H1 (cell line): ENCODE data around the gene POLR2C. TPM values are rescaled to one million over a fixed set of nuclear protein-coding genes. Genes with fewer than 3 reads are reported as not detected.

Experiments used
- CTCF ChIA-PET: fragments of 300-600 bp; sonication (Branson Sonifier 250); formaldehyde crosslinking; loops from one replicate; lab custom pipeline; 2021; ENCODE audit not compliant: partially characterized antibody; lab: Charles Lee
- POLR2A ChIA-PET: fragments of 300-600 bp; sonication (Branson Sonifier 250); formaldehyde crosslinking; loops from one replicate; lab custom pipeline; 2021; ENCODE audit warnings: inconsistent platforms; ENCODE audit not compliant: partially characterized antibody; lab: Charles Lee
- DNase-seq, 2 experiments: peaks; one replicate each; pipeline versions ENCODE4 v3.0.0 to v3.0.0-alpha.2; 2010 to 2022; ENCODE audit warnings: low spot score in 2 of 2, low read depth in 1 of 2, mixed read lengths in 1 of 2
- FAIRE-seq: peaks from 2 replicates; lab custom pipeline; 2011; peaks lifted over from hg19 to GRCh38; lab: Jason Lieb, UNC
- H2AFZ ChIP-seq: 2 replicates; pipeline ENCODE4 v1.8.1; 2012; ENCODE audit warnings: low read length, inconsistent platforms
- H2AK5ac ChIP-seq: 2 replicates; pipeline ENCODE4 v1.6.1; 2013; ENCODE audit warnings: low read depth, low read length
- H2BK120ac ChIP-seq: replicated peaks from 2 replicates; pipeline ENCODE3; 2013; ENCODE audit warnings: low read depth, low read length, inconsistent platforms
- H2BK12ac ChIP-seq: 2 replicates; pipeline ENCODE4 v1.6.1; 2013; ENCODE audit warnings: low read depth, low read length
- H2BK15ac ChIP-seq: 2 replicates; pipeline ENCODE4 v1.6.1; 2013; ENCODE audit warnings: low read length
- H2BK20ac ChIP-seq: 2 replicates; pipeline ENCODE4 v1.6.1; 2013; ENCODE audit warnings: low read length
- H2BK5ac ChIP-seq: 2 replicates; pipeline ENCODE4 v1.6.1; 2013; ENCODE audit warnings: low read depth, low read length
- H3K14ac ChIP-seq: 2 replicates; pipeline ENCODE4 v1.6.1; 2013; ENCODE audit warnings: inconsistent platforms; ENCODE audit not compliant: insufficient read length
- H3K18ac ChIP-seq: 2 replicates; pipeline ENCODE4 v1.6.1; 2013; ENCODE audit warnings: low read length; ENCODE audit errors: extremely low read depth
- H3K23ac ChIP-seq: 2 replicates; pipeline ENCODE4 v1.6.1; 2013; ENCODE audit warnings: inconsistent platforms; ENCODE audit not compliant: insufficient read length
- H3K23me2 ChIP-seq: 2 replicates; pipeline ENCODE4 v1.6.1; 2013; ENCODE audit warnings: low read depth, low read length
- H3K27ac ChIP-seq: 2 replicates; pipeline ENCODE4 v1.6.1; 2011; ENCODE audit warnings: low read depth, low read length, inconsistent platforms
- H3K27me3 ChIP-seq, 4 experiments: replicated peaks in 1 of 4; 1 replicate in 1 of 4; 2 replicates in 3 of 4; pipeline versions ENCODE4 v1.6.1 to v1.8.1; 2011 to 2013; ENCODE audit warnings: low read length in 3 of 4, mild to moderate bottlenecking in 3 of 4, inconsistent platforms in 2 of 4, mixed read lengths in 2 of 4, moderate library complexity in 1 of 4; ENCODE audit not compliant: control insufficient read depth in 3 of 4, insufficient read depth in 3 of 4; ENCODE audit errors: extremely low read depth in 1 of 4
- H3K36me3 ChIP-seq, 4 experiments: 2 replicates each; pipeline versions ENCODE4 v1.6.1 to v1.8.1; 2011 to 2013; ENCODE audit warnings: mild to moderate bottlenecking in 4 of 4, low read length in 3 of 4, moderate library complexity in 2 of 4, control low read depth in 1 of 4, inconsistent platforms in 1 of 4; ENCODE audit not compliant: insufficient read depth in 4 of 4, control insufficient read depth in 2 of 4
- H3K4ac ChIP-seq: replicated peaks from 2 replicates; pipeline ENCODE3; 2013; ENCODE audit warnings: low read length, low read depth, mixed read lengths, inconsistent platforms; ENCODE audit not compliant: insufficient read length
- H3K4me1 ChIP-seq, 4 experiments: replicated peaks in 1 of 4; 1 replicate in 1 of 4; 2 replicates in 3 of 4; pipeline versions ENCODE4 v1.6.1 to v1.8.1; 2011 to 2013; ENCODE audit warnings: low read length in 3 of 4, inconsistent platforms in 2 of 4, mixed read lengths in 1 of 4; ENCODE audit not compliant: insufficient read depth in 4 of 4, control insufficient read depth in 3 of 4
- H3K4me2 ChIP-seq, 2 experiments: 2 replicates each; pipeline versions ENCODE4 v1.6.1 to v1.8.1; 2011 to 2013; ENCODE audit warnings: low read depth in 2 of 2, low read length in 2 of 2, control low read depth in 1 of 2, inconsistent platforms in 1 of 2, mild to moderate bottlenecking in 1 of 2; ENCODE audit not compliant: insufficient read depth in 1 of 2
- H3K4me3 ChIP-seq, 4 experiments: fragments of 200-600, 300-600 bp in 1 of 4; sonication (generic), shearing (Covaris generic), sonication (Bioruptor Twin) in 1 of 4; 2 replicates each; pipeline versions ENCODE4 v1.5.1 to v1.8.1; 2011 to 2016; ENCODE audit warnings: low read length in 4 of 4, low read depth in 3 of 4, control low read depth in 2 of 4, inconsistent platforms in 2 of 4, mild to moderate bottlenecking in 2 of 4, mixed read lengths in 1 of 4, moderate library complexity in 1 of 4; ENCODE audit not compliant: insufficient read depth in 2 of 4; ENCODE audit errors: extremely low read depth in 1 of 4
- H3K56ac ChIP-seq: replicated peaks from 2 replicates; pipeline ENCODE3; 2013; ENCODE audit warnings: low read depth, mild to moderate bottlenecking, mixed read lengths, low read length, inconsistent platforms; ENCODE audit not compliant: insufficient read length
- H3K79me1 ChIP-seq: 2 replicates; pipeline ENCODE4 v1.6.1; 2013; ENCODE audit warnings: low read depth, low read length, control low read depth
- H3K79me2 ChIP-seq, 2 experiments: 2 replicates each; pipeline versions ENCODE4 v1.6.1 to v1.8.1; 2012 to 2013; ENCODE audit warnings: low read length in 2 of 2, mild to moderate bottlenecking in 2 of 2, inconsistent platforms in 1 of 2; ENCODE audit not compliant: insufficient read depth in 2 of 2, control insufficient read depth in 1 of 2
- H3K9ac ChIP-seq, 4 experiments: replicated peaks in 1 of 4; 1 replicate in 1 of 4; 2 replicates in 3 of 4; pipeline versions ENCODE4 v1.6.1 to v1.8.1; 2011 to 2013; ENCODE audit warnings: low read depth in 3 of 4, low read length in 3 of 4, control low read depth in 2 of 4, mild to moderate bottlenecking in 2 of 4, moderate library complexity in 2 of 4, inconsistent platforms in 1 of 4; ENCODE audit errors: extremely low read depth in 1 of 4
- H3K9me3 ChIP-seq, 2 experiments: 2 replicates each; pipeline versions ENCODE4 v1.6.1 to v1.8.1; 2012 to 2013; ENCODE audit warnings: mild to moderate bottlenecking in 2 of 2, moderate library complexity in 2 of 2, control low read depth in 1 of 2, inconsistent platforms in 1 of 2, low read depth in 1 of 2, low read length in 1 of 2, mixed read lengths in 1 of 2; ENCODE audit not compliant: insufficient read depth in 2 of 2
- H4K20me1 ChIP-seq, 2 experiments: replicated peaks in 1 of 2; 2 replicates each; pipeline versions ENCODE3 to v1.8.1; 2011 to 2013; ENCODE audit warnings: inconsistent platforms in 2 of 2, low read length in 2 of 2, mild to moderate bottlenecking in 1 of 2; ENCODE audit not compliant: insufficient read depth in 2 of 2, control insufficient read depth in 1 of 2
- H4K5ac ChIP-seq: 2 replicates; pipeline ENCODE4 v1.6.1; 2013; ENCODE audit warnings: low read length, low read depth, mixed read lengths, inconsistent platforms; ENCODE audit not compliant: insufficient read length
- H4K8ac ChIP-seq: 2 replicates; pipeline ENCODE4 v1.8.0; 2013; ENCODE audit warnings: mild to moderate bottlenecking, moderate library complexity, low read length, inconsistent platforms; ENCODE audit not compliant: insufficient read depth; ENCODE audit errors: extremely low read depth
- H4K91ac ChIP-seq: replicated peaks from 2 replicates; pipeline ENCODE3; 2013; ENCODE audit warnings: low read length, mixed read lengths, inconsistent platforms; ENCODE audit not compliant: insufficient read length
- BACH1 ChIP-seq: IDR thresholded peaks from 2 replicates; pipeline ENCODE4 v1.6.1; 2012; ENCODE audit warnings: low read length, improper control_type of control experiment
- RAD21 ChIP-seq, 2 experiments: IDR thresholded peaks in 1 of 2; conservative IDR thresholded peaks in 1 of 2; 2 replicates each; pipeline ENCODE4 v1.6.1; 2011; ENCODE audit warnings: low read depth in 2 of 2, low read length in 2 of 2, improper control_type of control experiment in 1 of 2, inconsistent platforms in 1 of 2, mild to moderate bottlenecking in 1 of 2, moderate library complexity in 1 of 2
- WGBS, 2 experiments: shearing (Covaris generic) in 1 of 2; methylation state at CpG; one replicate each; pipeline versions ENCODE4 v1.1.6 to v1.1.7; 2013 to 2015; ENCODE audit warnings: low lambda C conversion rate in 2 of 2, mixed read lengths in 2 of 2, inconsistent platforms in 1 of 2, low coverage in 1 of 2, missing lambda C conversion rate in 1 of 2; ENCODE audit not compliant: insufficient replicate concordance in 2 of 2, insufficient coverage in 1 of 2, insufficient read length in 1 of 2; ENCODE audit errors: extremely low coverage in 1 of 2, missing lambda C conversion rate in 1 of 2; 5-methylcytosine and 5-hydroxymethylcytosine counted together
- polyA plus RNA-seq, 7 experiments: library from polyadenylated mRNA; depleted of rRNA in 3 of 7; stranded (reverse) in 5 of 7; unstranded in 2 of 7; fragments of >200 nt in 5 of 7; fragments of 200-250 nt in 2 of 7; gene quantifications; 1 replicate in 5 of 7; 2 replicates in 1 of 7; 4 replicates in 1 of 7; pipeline versions ENCODE4 v1.2.1 to v1.2.3, GENCODE V29; 2011 to 2013; ENCODE audit warnings: missing spikeins in 2 of 7, mixed read lengths in 2 of 7
- total RNA-seq: library from RNA; stranded (reverse); fragmentation: NEBNext Ultra II Directional; extraction: Animal tissue kit (Norgen Biotek cat#: 25700); gene quantifications from 2 replicates; pipeline ENCODE4 v1.2.1, GENCODE V29; 2021

Gene POLR2C
- total and polyA plus RNA-seq, 2 of the 8 experiments (the other 6 are each of a cell fraction or from before 2014, with no cell fraction given) = 72.5 to 132 TPM

DNA sequence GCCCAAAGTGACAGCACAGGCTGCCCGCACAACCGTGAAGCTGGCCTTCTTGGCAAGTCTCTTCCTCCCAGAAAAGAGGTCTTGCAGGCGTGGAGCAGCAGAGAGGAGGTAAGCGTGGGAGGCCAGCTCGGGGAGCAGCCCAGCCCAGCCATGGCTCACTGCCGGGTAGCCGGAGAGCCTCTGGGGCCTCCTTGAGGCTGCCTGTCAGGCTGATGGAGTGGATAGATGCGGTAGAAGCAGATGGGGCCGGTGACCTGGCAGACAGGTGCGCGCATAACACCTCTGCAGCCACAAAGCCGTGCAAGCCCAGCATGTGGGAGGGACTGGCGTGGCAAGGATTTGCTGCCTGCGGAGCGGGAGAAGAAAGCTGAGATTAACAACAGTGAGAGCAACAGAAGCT, 40.9 kb downstream of the POLR2C start:
- 75% methylated on average over 15 of the region's 15 CpGs; no CpG with 5 or more reads in 1 of the 2 experiments for WGBS, 2 experiments

More for the DNA sequence above, 40.9 kb downstream of the POLR2C start:
- Histone ChIP-seq H3K27ac (no peak overlapping the region), H2BK15ac (no peak overlapping the region), H3K27me3 (no peaks in the 10 kb centered on the region), H2AFZ (no peak overlapping the region), H2BK5ac (no peak overlapping the region), H4K8ac (peak overlapping the region; percentile 31; the same call in 1 of the 2 replicates), H4K20me1 (no peaks in the 10 kb centered on the region), H3K23ac (no peak overlapping the region), H2BK120ac (no peak overlapping the region), H3K36me3 (no peaks in the 10 kb centered on the region), H4K5ac (no peak overlapping the region), H3K79me1 (no peaks in the 10 kb centered on the region; the same call in 1 of the 2 replicates), H3K14ac (no peak overlapping the region), H3K56ac (no peak overlapping the region), H3K79me2 (no peaks in the 10 kb centered on the region), H3K4me3 (no peak overlapping the region), H3K23me2 (peaks cover 2% of the 10 kb centered on the region; the same call in 1 of the 2 replicates), H2AK5ac (no peak overlapping the region), H3K4me2 (no peak overlapping the region), H2BK20ac (no peak overlapping the region), H3K9me3 (no peaks in the 10 kb centered on the region), H3K18ac (no peak overlapping the region), H4K91ac (no peak overlapping the region), H3K4ac (no peak overlapping the region), H3K4me1 (peaks cover 0 to 17% (median 6%) of the 10 kb centered on the region in 4 experiments; a peak in 6 of 7 replicates), H3K9ac (no peak overlapping the region), H2BK12ac (no peak overlapping the region)
- no peak for FAIRE-seq
- DNase-seq = no peak
- ChIA-PET POLR2A (interaction anchor here (1.0 kb wide), 2 partner anchors 14 to 25 kb away, joined by 3 read pairs; no protein-coding TSS in a partner anchor), CTCF (interaction anchor here (0.5 to 8.8 kb wide), 4 partner anchors 15 to 108 kb away, joined by 3 to 89 read pairs (median 8); partner anchors contain the start of genes CIAPIN1 and COQ9)
- no peak for TF ChIP-seq BACH1
- TF ChIP-seq RAD21 (IDR thresholded peaks at IDR 0.05 in 1 of 2, conservative IDR thresholded peaks at IDR 0.05 in 1 of 2; ENCODE audit: low read depth in 2 of 2, low read length in 2 of 2) = peak in 1 of 2 experiments; percentile 22; a peak in 1 of 4 replicates
